Motor neuron (in vitro differentiated cells): Measurements from ENCODE around the gene PCGF3. TPM values are rescaled to one million over a fixed set of nuclear protein-coding genes. Genes with fewer than 3 reads are reported as not detected.

ENCODE experiments used
- ATAC-seq, 8 experiments: fragments of 200-7000 bp; cut with Tn5 transposase; replicated peaks in 6 of 8; 2 replicates each; pipeline ENCODE4 v1.8.0; 2021; ENCODE audit warnings: mild to moderate bottlenecking in 8 of 8, moderate library complexity in 8 of 8
- H3K27ac ChIP-seq, 2 donors: fragments of 250-450 bp; sonication (Bioruptor Pico); 2 replicates each; pipeline ENCODE4 v1.9.0; 2021; ENCODE audit warnings: antibody characterized with exemption in 2 of 2, mild to moderate bottlenecking in 2 of 2, moderate library complexity in 1 of 2
- H3K4me1 ChIP-seq, 2 donors: fragments of 250-450 bp; sonication (Bioruptor Pico); replicated peaks in 1 of 2; 2 replicates each; pipeline ENCODE4 v1.6.1; 2021; ENCODE audit warnings: antibody characterized with exemption in 2 of 2, mild to moderate bottlenecking in 2 of 2, moderate library complexity in 1 of 2
- H3K4me3 ChIP-seq, 5 donors: fragments of 250-450 bp; sonication (Bioruptor Pico); 2 replicates each; pipeline ENCODE4 v1.9.0; 2021; ENCODE audit warnings: antibody characterized with exemption in 5 of 5, mild to moderate bottlenecking in 5 of 5, moderate library complexity in 4 of 5
- WGBS, 10 experiments: fragments of 450-650 bp; shearing (Covaris generic); methylation state at CpG; one replicate each; pipeline ENCODE4 v1.0.0; 2022; 5-methylcytosine and 5-hydroxymethylcytosine counted together
- in situ Hi-C, 9 experiments: fragments of 400-800 bp; cut with MboI; loops; one replicate each; pipeline ENCODE4 v1.15.0; 2021; ENCODE audit warnings: low sequenced_read_pairs in 9 of 9, low pct_unique_long_range_greater_than_20kb in 2 of 9; ENCODE audit not compliant: unreplicated experiment in 9 of 9
- total RNA-seq, 8 experiments: library from RNA; unstranded; fragments of 300-600 nt; gene quantifications; 2 replicates each; pipeline versions ENCODE4 v1.2.3 to v1.2.4, GENCODE V29; 2022

PCGF3 gene
- total RNA-seq, 8 experiments from 2014 or later, result 21.8 to 86.9 (median 42.1) TPM

DNA sequence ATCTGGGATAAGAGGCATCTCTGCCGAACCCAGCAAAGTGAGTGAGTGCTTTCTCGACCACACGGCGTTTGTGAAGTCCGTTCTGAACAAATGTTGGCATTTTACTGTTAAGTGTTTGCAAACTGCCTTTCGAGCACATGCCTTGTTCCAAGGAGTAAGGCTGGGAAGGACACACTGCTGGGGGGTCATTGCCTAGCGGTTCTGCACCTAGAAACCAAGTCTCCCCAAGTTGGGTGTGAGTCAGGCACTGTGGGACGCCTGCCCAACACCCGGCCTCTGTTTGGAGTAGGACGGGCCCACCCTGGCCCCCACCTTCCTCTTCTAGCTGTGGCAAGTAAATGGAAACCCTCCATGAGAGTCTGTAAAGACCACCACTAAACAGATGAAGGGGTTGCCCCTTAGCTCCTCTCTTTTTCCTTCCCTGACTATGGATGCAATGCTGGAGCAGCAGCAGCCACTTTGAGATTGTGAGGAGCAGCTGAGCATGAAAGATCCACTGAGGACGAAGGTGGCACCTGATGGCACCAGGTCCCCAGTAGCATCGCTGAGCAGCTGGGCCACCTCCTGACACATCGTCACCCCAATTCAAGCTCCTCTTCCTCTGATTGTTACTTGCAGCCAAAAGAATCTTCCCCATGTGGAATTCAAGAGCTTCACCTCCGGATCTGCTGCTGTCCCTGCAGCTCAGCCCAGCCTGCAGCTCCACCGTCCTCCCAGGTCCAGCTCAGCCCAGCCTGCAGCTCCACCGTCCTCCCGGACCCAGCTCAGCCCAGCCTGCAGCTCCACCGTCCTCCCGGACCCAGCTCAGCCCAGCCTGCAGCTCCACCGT lies 114.0 kb downstream of the PCGF3 start:
- in situ Hi-C loops, result no loop called here
- no peak for ATAC-seq
- H3K4me1 ChIP-seq, result peaks cover 2 to 15% of the 10 kb centered on the region in 2 donors
- WGBS, 10 experiments, result 52 to 100% (median 65%) methylated on average over 2 to 9 of the region's 20 CpGs; no CpG with 5 or more reads in 3 of the 10 experiments
- H3K4me3 ChIP-seq, result no peak overlapping the region
- H3K27ac ChIP-seq, result no peak overlapping the region

Other genes starting within 250 kb of the PCGF3 start
- gene ZNF721, start 206.7 kb upstream of the PCGF3 start, total RNA-seq, result 10 to 100 TPM; 22.4 to 71.3 (median 35.9) TPM
- gene PIGG, start 206.6 kb upstream of the PCGF3 start, total RNA-seq, result 10 to 100 TPM; 20.4 to 99.5 (median 30.9) TPM
- 1 to 10 TPM in 4 of 8 experiments, under 1 TPM in 1, not detected in 3; 0.88 to 3.7 (median 2.3) TPM for gene TMEM271, start 129.5 kb upstream of the PCGF3 start, total RNA-seq
- 1 to 10 TPM; 3.8 to 6.4 (median 4.9) TPM for gene PDE6B, start 80.3 kb upstream of the PCGF3 start, total RNA-seq
- gene ATP5ME, start 31.6 kb upstream of the PCGF3 start, total RNA-seq, result 100 to 1,000 TPM; 668 to 891 (median 799) TPM
- 10 to 100 TPM in 5 of 8 experiments, 1 to 10 TPM in 3; 6.7 to 41.2 (median 16.8) TPM for gene MYL5, start 31.3 kb upstream of the PCGF3 start, total RNA-seq
- 1 to 10 TPM in 1 of 8 experiments, under 1 TPM in 5, not detected in 2; 0.13 to 1.7 (median 0.37) TPM for gene SLC49A3, start 16.7 kb upstream of the PCGF3 start, total RNA-seq
- gene CPLX1, start 120.3 kb downstream of the PCGF3 start, total RNA-seq, result 10 to 100 TPM in 2 of 8 experiments, 1 to 10 TPM in 6; 1.8 to 15.1 (median 5.4) TPM
- 10 to 100 TPM; 26.1 to 94.0 (median 44.6) TPM for gene GAK, start 226.5 kb downstream of the PCGF3 start, total RNA-seq
- 10 to 100 TPM; 12.0 to 31.3 (median 27.3) TPM for gene TMEM175, start 226.6 kb downstream of the PCGF3 start, total RNA-seq